ENCODE results near the gene CHRNA1. TPM values are rescaled to one million over a fixed set of nuclear protein-coding genes. Genes with fewer than 3 reads are reported as not detected.

Gene CHRNA1
- total and polyA plus RNA-seq, 9 of the 15 experiments (the other 6 are each of a cell fraction or from before 2014, with no cell fraction given): not detected

DNA sequence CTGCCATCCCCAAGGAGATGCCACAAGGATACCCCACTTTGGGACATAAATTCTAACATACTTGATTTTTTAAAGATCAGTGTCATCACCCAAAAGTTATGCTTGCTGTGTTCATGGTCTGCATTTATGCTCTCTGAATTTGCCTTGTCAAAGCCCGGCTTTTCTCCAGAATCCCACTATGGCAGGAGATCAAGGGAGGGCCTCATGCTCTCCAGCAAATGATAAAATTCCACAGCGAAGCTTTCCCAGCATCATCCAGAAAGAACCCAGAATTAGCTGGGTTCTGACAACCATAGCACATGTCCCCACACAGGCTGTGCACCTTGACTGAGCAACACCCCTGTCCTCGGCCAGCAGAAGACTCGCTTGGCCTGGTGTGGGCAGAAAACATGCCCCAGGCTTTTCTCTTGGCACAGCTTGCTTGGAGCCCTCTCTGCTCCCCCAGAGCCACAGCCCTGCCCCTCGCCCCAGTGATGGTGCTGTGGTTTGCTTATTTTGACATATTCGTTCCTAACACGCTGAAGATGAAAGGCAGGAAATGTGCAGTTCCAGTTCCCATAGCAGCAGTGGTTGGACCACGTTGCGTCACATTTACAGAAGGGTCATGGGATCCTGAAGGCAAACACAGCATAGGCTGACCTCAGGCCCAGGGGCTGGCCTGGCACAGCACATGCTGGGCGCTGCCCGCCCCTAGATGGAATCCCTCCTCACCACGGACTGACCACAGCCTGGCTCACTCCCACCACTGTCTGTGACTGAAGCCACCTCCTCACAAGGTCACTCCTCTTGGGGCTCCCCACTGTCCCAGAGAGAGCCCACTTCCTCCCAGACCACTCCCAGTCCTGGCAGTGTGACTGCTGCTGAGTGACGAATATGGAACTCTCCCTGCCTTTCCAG lies 14.1 kb upstream of the CHRNA1 start:
- no peaks in the 10 kb centered on the region for H3K36me3 ChIP-seq (ENCODE audit: control insufficient read depth, insufficient read depth, low read length)
- DNase-seq (ENCODE audit: extremely low read depth in 1 of 4, low spot score in 3 of 4): no peak
- H4K20me1 ChIP-seq (replicated peaks; ENCODE audit: control insufficient read depth, insufficient read depth, low read length): 0 out of 2 replicates have a peak, but pooled peaks cover 7% of the 10 kb centered on the region
- FAIRE-seq: no peak
- peaks cover 22 to 44% of the 10 kb centered on the region in 2 experiments for H3K27me3 ChIP-seq (ENCODE audit: control insufficient read depth in 2 of 2, insufficient read depth in 2 of 2, low read length in 2 of 2)
- TF ChIP-seq JUN (IDR thresholded peaks at IDR 0.05; ENCODE audit: borderline replicate concordance, low read depth, low read length) (no peak), JUN (CRISPR knock-in tag; IDR thresholded peaks at IDR 0.05; ENCODE audit: borderline replicate concordance) (no peak), CEBPG (CRISPR knock-in tag; IDR thresholded peaks at IDR 0.05) (no peak), CEBPG (tag; conservative IDR thresholded peaks at IDR 0.05 in 1 of 2, IDR thresholded peaks at IDR 0.05 in 1 of 2) (peak; percentile 16 to 81; a peak in 2 of 4 replicates), NR2C2 (CRISPR knock-in tag; IDR thresholded peaks at IDR 0.05) (no peak), NR2C2 (tag; IDR thresholded peaks at IDR 0.05) (peak; percentile 35; the same call in 1 of the 2 replicates)
- in situ Hi-C loops (cut with MboI): loop anchor here (10.0 kb wide), 1 partner anchor 206 kb away; no protein-coding TSS in a partner anchor
- no TSS peak for BruUV-seq (replicated peaks)
- intact Hi-C loops (cut with micrococcal nuclease): no loop called here
- H2AFZ ChIP-seq (ENCODE audit: low read depth, low read length): no peak overlapping the region
- H3K4me2 ChIP-seq (ENCODE audit: insufficient read depth, low read length): no peak overlapping the region
- H3K9ac ChIP-seq (ENCODE audit: insufficient read depth in 1 of 2, low read depth in 2 of 2, low read length in 2 of 2): no peak overlapping the region
- ChIA-PET POLR2A (interaction anchor here (0.7 to 1.0 kb wide), 2 partner anchors 9 to 1323 kb away, joined by 3 to 4 read pairs; no protein-coding TSS in a partner anchor), CTCF (ENCODE audit: low intra/inter-chr PET ratio) (no interaction called here)
- no peak overlapping the region for H3K4me3 ChIP-seq
- WGBS (ENCODE audit: insufficient coverage, low coverage, missing lambda C conversion rate): under 1% methylated on average over 13 of the region's 13 CpGs
- no peaks in the 10 kb centered on the region for H3K9me1 ChIP-seq (ENCODE audit: control insufficient read depth, insufficient read depth, low read length)
- H3K4me1 ChIP-seq (replicated peaks in 1 of 2; ENCODE audit: control insufficient read depth in 2 of 2, insufficient read depth in 2 of 2, low read length in 2 of 2): no peaks in the 10 kb centered on the region
- ATAC-seq: no peak
- no peaks in the 10 kb centered on the region for H3K9me3 ChIP-seq (replicated peaks; ENCODE audit: control insufficient read depth, insufficient read depth, low read depth, low read length)
- no peak overlapping the region for H3K27ac ChIP-seq (ENCODE audit: extremely low read depth, low read depth, low read length)
- no peaks in the 10 kb centered on the region for H3K79me2 ChIP-seq (ENCODE audit: control insufficient read depth, insufficient read depth, low read length)

Data from K562 (cell line).